GM12878 (cell line): ENCODE results near the gene RALGPS1. TPM values are rescaled to one million over a fixed set of nuclear protein-coding genes. Genes with fewer than 3 reads are reported as not detected.

Source experiments
- ATAC-seq: fragments of 200-7000 bp; cut with Tn5 transposase; 3 replicates; pipeline ENCODE4 v1.9.1; 2020; ENCODE audit warnings: mild to moderate bottlenecking, moderate library complexity
- BruUV-seq: library from RNA; stranded (reverse); fragments of 400-500 nt; replicated peaks from 2 replicates; lab custom pipeline; 2021; lab: Mats Ljungman, UMichigan
- CTCF ChIA-PET: fragments of 300-600 bp; sonication (Branson Sonifier 250); formaldehyde crosslinking; extraction: SDS; loops from one replicate; lab custom pipeline; 2021; ENCODE audit warnings: inconsistent platforms; lab: Yijun Ruan, JAX
- POLR2A ChIA-PET: fragments of 350-600 bp; formaldehyde crosslinking; extraction: SDS; loops from one replicate; lab custom pipeline; 2021; ENCODE audit warnings: inconsistent platforms; lab: Charles Lee
- RAD21 ChIA-PET: fragments of 300-600 bp; sonication (Branson Sonifier 250); formaldehyde crosslinking; loops from one replicate; lab custom pipeline; 2023; ENCODE audit warnings: antibody characterized with exemption; ENCODE audit not compliant: unreplicated experiment; lab: Charles Lee
- SMC1A ChIA-PET: fragments of 300-600 bp; sonication (Branson Sonifier 250); formaldehyde crosslinking; loops from one replicate; lab custom pipeline; 2023; ENCODE audit not compliant: unreplicated experiment, uncharacterized antibody; lab: Charles Lee
- DNase-seq: peaks from one replicate; pipeline ENCODE4 v3.0.0-alpha.2; 2011; ENCODE audit warnings: low read depth, low spot score
- FAIRE-seq: peaks from 3 replicates; lab custom pipeline; 2011; peaks lifted over from hg19 to GRCh38; lab: Jason Lieb, UNC
- H2AFZ ChIP-seq: 2 replicates; pipeline ENCODE4 v1.6.0; 2011; ENCODE audit warnings: low read depth, low read length, control low read depth; ENCODE audit not compliant: control insufficient read depth
- H3K27ac ChIP-seq: 2 replicates; pipeline ENCODE4 v1.5.1; 2011; ENCODE audit warnings: control low read depth; ENCODE audit not compliant: control insufficient read depth, insufficient read depth
- H3K27me3 ChIP-seq, 2 experiments: replicated peaks in 1 of 2; 2 replicates each; pipeline versions ENCODE4 v1.6.0 to v1.6.1; 2011; ENCODE audit warnings: low read length in 1 of 2; ENCODE audit not compliant: control insufficient read depth in 2 of 2, insufficient read depth in 2 of 2
- H3K36me3 ChIP-seq, 2 experiments: 2 replicates each; pipeline ENCODE4 v1.5.1; 2011; ENCODE audit warnings: low read length in 1 of 2; ENCODE audit not compliant: control insufficient read depth in 2 of 2, insufficient read depth in 2 of 2
- H3K4me1 ChIP-seq: 2 replicates; pipeline ENCODE4 v1.6.1; 2011; ENCODE audit warnings: mild to moderate bottlenecking, low read length, moderate library complexity, mixed read lengths; ENCODE audit not compliant: control insufficient read depth, insufficient read depth
- H3K4me2 ChIP-seq: 2 replicates; pipeline ENCODE4 v1.6.0; 2011; ENCODE audit warnings: control low read depth; ENCODE audit not compliant: control insufficient read depth, insufficient read depth
- H3K4me3 ChIP-seq: fragments of 200-600 bp; sonication (generic); 2 replicates; pipeline ENCODE4 v1.5.1; 2016
- H3K79me2 ChIP-seq: 2 replicates; pipeline ENCODE4 v1.6.0; 2011; ENCODE audit warnings: low read length; ENCODE audit not compliant: control insufficient read depth, insufficient read depth
- H3K9ac ChIP-seq: 2 replicates; pipeline ENCODE4 v1.8.0; 2011; ENCODE audit warnings: low read length, control low read depth, mixed read lengths; ENCODE audit not compliant: control insufficient read depth, insufficient read depth
- H3K9me3 ChIP-seq: replicated peaks from 3 replicates; pipeline ENCODE4 v1.5.1; 2011; ENCODE audit warnings: mild to moderate bottlenecking, low read length; ENCODE audit not compliant: control insufficient read depth, insufficient read depth
- H4K20me1 ChIP-seq: 2 replicates; pipeline ENCODE4 v1.6.0; 2011; ENCODE audit not compliant: control insufficient read depth, insufficient read depth
- HDGF ChIP-seq: fragments of 450-650 bp; IDR thresholded peaks from 2 replicates; pipeline ENCODE4 v1.6.1; 2016; ENCODE audit warnings: antibody characterized with exemption
- RAD51 ChIP-seq: fragments of 450-650 bp; IDR thresholded peaks from 2 replicates; pipeline ENCODE4 v1.6.1; 2016; ENCODE audit warnings: moderate library complexity, mild to moderate bottlenecking, inconsistent platforms
- RCOR1 ChIP-seq: conservative IDR thresholded peaks from 2 replicates; pipeline ENCODE4 v1.6.1; 2012; ENCODE audit warnings: low read depth, low read length, improper control_type of control experiment
- RELA ChIP-seq: fragments of 450-650 bp; IDR thresholded peaks from 2 replicates; pipeline ENCODE4 v1.8.0; 2014; ENCODE audit warnings: borderline replicate concordance; ENCODE audit not compliant: partially characterized antibody
- ZNF687 ChIP-seq: fragments of 450-650 bp; IDR thresholded peaks from 2 replicates; pipeline ENCODE4 v1.6.1; 2017; ENCODE audit warnings: mild to moderate bottlenecking, moderate library complexity
- WGBS: methylation state at CpG from one replicate; pipeline ENCODE4 v1.1.6; 2016; ENCODE audit warnings: low lambda C conversion rate; ENCODE audit not compliant: insufficient replicate concordance, insufficient coverage; ENCODE audit errors: missing lambda C conversion rate; 5-methylcytosine and 5-hydroxymethylcytosine counted together
- in situ Hi-C: fragments of 300-500 bp; cut with MboI; formaldehyde crosslinking; loops from 9 replicates; pipeline ENCODE4 v1.14.3; 2018; ENCODE audit warnings: mixed read lengths
- intact Hi-C: fragments of 100-400 bp; cut with micrococcal nuclease; formaldehyde crosslinking; loops from one replicate; pipeline ENCODE4 v1.14.2; 2022; ENCODE audit not compliant: unreplicated experiment
- polyA plus RNA-seq, 11 experiments: library from polyadenylated mRNA; depleted of rRNA in 4 of 11; unstranded in 6 of 11; stranded (reverse) in 5 of 11; fragments of >200 nt; fragmentation: Nextera tagmentation in 4 of 11; fragmentation: Illumina TruSeq in 1 of 11; extraction: Ambion mirVana in 4 of 11; extraction: Trizol in 1 of 11; gene quantifications; 1 replicate in 1 of 11; 2 replicates in 10 of 11; pipeline versions ENCODE4 v1.2.1 to v1.2.3, GENCODE V29; 2011 to 2016; ENCODE audit warnings: inconsistent platforms in 2 of 11, missing spikeins in 2 of 11, low read depth in 1 of 11
- total RNA-seq, 4 experiments: library from RNA; depleted of rRNA in 3 of 4; stranded (reverse); fragments of >200 nt in 3 of 4; fragmentation: Illumina TruSeq in 1 of 4; extraction: Trizol in 1 of 4; gene quantifications; 2 replicates each; pipeline versions ENCODE4 v1.2.1 to v1.2.3, GENCODE V29; 2013 to 2021

The RALGPS1 gene
- total and polyA plus RNA-seq, 10 of the 15 experiments (the other 5 are each of a cell fraction or from before 2014, with no cell fraction given) = 0.13 to 5.6 (median 2.7) TPM

GRCh38 chr9:127154390-127155191 is 240.0 kb downstream of the RALGPS1 start (continued):
- peak; percentile 82 for TF ChIP-seq ZNF687

GRCh38 chr9:127155314-127155960 is 240.9 kb downstream of the RALGPS1 start:
- ChIA-PET SMC1A (interaction anchor here (0.5 to 28.4 kb wide), 14 partner anchors 9 to 169 kb away, joined by 3 to 812 read pairs (median 4); no protein-coding TSS in a partner anchor), RAD21 (interaction anchor here (0.7 to 3.6 kb wide), 14 partner anchors 11 to 291 kb away, joined by 3 to 76 read pairs (median 6); partner anchors contain the start of gene ANGPTL2), CTCF (interaction anchor here (0.9 to 1.9 kb wide), 9 partner anchors 8 to 190 kb away, joined by 3 to 8 read pairs (median 4); no protein-coding TSS in a partner anchor), POLR2A (interaction anchor here (1.1 to 3.0 kb wide), 3 partner anchors 11 to 28 kb away, joined by 3 to 23 read pairs (median 10); no protein-coding TSS in a partner anchor)
- Histone ChIP-seq H3K9ac (no peak overlapping the region; the same call in 1 of the 2 replicates), H3K4me2 (peak overlapping the region; percentile 80), H3K4me3 (no peak overlapping the region), H4K20me1 (no peaks in the 10 kb centered on the region), H3K79me2 (no peaks in the 10 kb centered on the region), H3K4me1 (peaks cover 21% of the 10 kb centered on the region), H3K36me3 (no peaks in the 10 kb centered on the region; a peak in 1 of 4 replicates), H3K27me3 (no peaks in the 10 kb centered on the region), H3K9me3 (no peaks in the 10 kb centered on the region), H3K27ac (peak overlapping the region; percentile 75), H2AFZ (0 out of 2 replicates have a peak overlapping the region, but pooled peaks have one; percentile 13)
- FAIRE-seq (no peak), ATAC-seq (no peak), DNase-seq (no peak)
- TF ChIP-seq RAD51 (no peak), HDGF (0 out of 2 replicates have a peak, but pooled peaks have one; percentile 27), RCOR1 (no peak), RELA (no peak)
- WGBS = 80% methylated on average over 5 of the region's 5 CpGs
- BruUV-seq = no TSS peak
- intact Hi-C loops (no loop called here), in situ Hi-C loops (no loop called here)
